OCI-LY7 (cell line): ENCODE results near the gene EGLN3.

Experiments used
- EZH2phosphoT487 ChIP-seq: fragments of 200-600 bp; sonication (generic); IDR thresholded peaks from 2 replicates; pipeline ENCODE4 v1.6.1; 2018; ENCODE audit warnings: low read depth, borderline replicate concordance, mild to moderate bottlenecking, mixed run types, antibody characterized with exemption, low read length, moderate library complexity, mixed read lengths
- TF ChIP-seq, protein P1 (sequence below): fragments of 200-600 bp; sonication (generic); conservative IDR thresholded peaks from 2 replicates; pipeline ENCODE4 v1.5.1; 2014; ENCODE audit warnings: mild to moderate bottlenecking, antibody characterized with exemption, low read length, moderate library complexity, mixed read lengths

DNA sequence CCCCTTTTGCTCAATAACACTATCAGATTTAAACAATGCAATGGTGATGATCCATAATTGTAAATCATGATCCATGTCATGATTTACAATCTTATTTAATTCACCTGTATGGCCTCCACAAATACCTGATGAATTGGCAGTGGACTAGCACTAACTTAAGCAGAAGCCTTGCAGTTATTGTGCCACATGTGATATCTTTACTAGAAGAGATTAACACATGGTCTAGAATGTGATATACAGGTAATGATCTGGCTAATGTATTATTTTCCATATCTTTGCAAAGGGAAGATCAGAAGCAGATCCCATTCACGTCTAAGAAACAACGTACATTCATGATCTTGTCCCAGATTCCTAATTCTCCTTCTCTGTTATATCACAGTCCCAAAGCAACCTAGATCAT lies 66.0 kb downstream of the EGLN3 start:
- TF ChIP-seq, protein P1, sequence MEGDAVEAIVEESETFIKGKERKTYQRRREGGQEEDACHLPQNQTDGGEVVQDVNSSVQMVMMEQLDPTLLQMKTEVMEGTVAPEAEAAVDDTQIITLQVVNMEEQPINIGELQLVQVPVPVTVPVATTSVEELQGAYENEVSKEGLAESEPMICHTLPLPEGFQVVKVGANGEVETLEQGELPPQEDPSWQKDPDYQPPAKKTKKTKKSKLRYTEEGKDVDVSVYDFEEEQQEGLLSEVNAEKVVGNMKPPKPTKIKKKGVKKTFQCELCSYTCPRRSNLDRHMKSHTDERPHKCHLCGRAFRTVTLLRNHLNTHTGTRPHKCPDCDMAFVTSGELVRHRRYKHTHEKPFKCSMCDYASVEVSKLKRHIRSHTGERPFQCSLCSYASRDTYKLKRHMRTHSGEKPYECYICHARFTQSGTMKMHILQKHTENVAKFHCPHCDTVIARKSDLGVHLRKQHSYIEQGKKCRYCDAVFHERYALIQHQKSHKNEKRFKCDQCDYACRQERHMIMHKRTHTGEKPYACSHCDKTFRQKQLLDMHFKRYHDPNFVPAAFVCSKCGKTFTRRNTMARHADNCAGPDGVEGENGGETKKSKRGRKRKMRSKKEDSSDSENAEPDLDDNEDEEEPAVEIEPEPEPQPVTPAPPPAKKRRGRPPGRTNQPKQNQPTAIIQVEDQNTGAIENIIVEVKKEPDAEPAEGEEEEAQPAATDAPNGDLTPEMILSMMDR, result no peak
- no peak for TF ChIP-seq EZH2phosphoT487
